Upper lobe of left lung (tissue), 6 donors: ENCODE results near the gene EPB41L3. TPM values are rescaled to one million over a fixed set of nuclear protein-coding genes. Genes with fewer than 3 reads are reported as not detected.

Experiments
- ATAC-seq, 2 donors: fragments of 200-7000 bp; cut with Tn5 transposase; one replicate each; pipeline ENCODE4 v1.9.1; 2022; ENCODE audit warnings: mild to moderate bottlenecking in 2 of 2, moderate library complexity in 2 of 2; ENCODE audit not compliant: low FRiP score in 2 of 2
- DNase-seq, 2 donors: peaks; one replicate each; pipeline ENCODE4 v3.0.0-alpha.2; 2019 to 2020
- H3K27ac ChIP-seq, 4 donors: fragments of 200-600 bp; sonication (generic); one replicate each; pipeline ENCODE4 v1.5.1; 2016 to 2019
- H3K27me3 ChIP-seq, 4 donors: fragments of 200-600 bp; sonication (generic); one replicate each; pipeline ENCODE4 v1.5.1; 2017 to 2019
- H3K36me3 ChIP-seq, 4 donors: fragments of 200-600 bp; sonication (generic); one replicate each; pipeline ENCODE4 v1.5.1; 2016 to 2019
- H3K4me1 ChIP-seq, 4 donors: fragments of 200-600 bp; sonication (generic); one replicate each; pipeline ENCODE4 v1.5.1; 2018 to 2019
- H3K4me3 ChIP-seq, 4 donors: fragments of 200-600 bp; sonication (generic); one replicate each; pipeline ENCODE4 v1.5.1; 2017 to 2019; ENCODE audit warnings: mild to moderate bottlenecking in 2 of 4, moderate library complexity in 1 of 4
- H3K9me3 ChIP-seq, 4 donors: fragments of 200-600 bp; sonication (generic); one replicate each; pipeline ENCODE4 v1.5.1; 2018 to 2019
- EP300 ChIP-seq, 4 donors: sonication (generic); formaldehyde crosslinking; IDR thresholded peaks; one replicate each; pipeline ENCODE4 v1.5.1; 2017; ENCODE audit warnings: antibody characterized with exemption in 4 of 4, control low read depth in 2 of 4
- POLR2A ChIP-seq, 4 donors: fragments of 450-650 bp; IDR thresholded peaks; one replicate each; pipeline ENCODE4 v1.5.1; 2016 to 2017; ENCODE audit warnings: antibody characterized with exemption in 4 of 4, mild to moderate bottlenecking in 2 of 4
- POLR2AphosphoS5 ChIP-seq, 2 donors: sonication (generic); formaldehyde crosslinking; IDR thresholded peaks; one replicate each; pipeline ENCODE4 v1.5.1; 2017; ENCODE audit warnings: antibody characterized with exemption in 2 of 2
- WGBS, 2 donors: methylation state at CpG; one replicate each; pipeline ENCODE4 v1.1.5; 2017 to 2018; 5-methylcytosine and 5-hydroxymethylcytosine counted together
- total RNA-seq, 6 donors: library from RNA; depleted of rRNA in 4 of 6; stranded (reverse); fragments of >200 nt in 4 of 6; gene quantifications; one replicate each; pipeline versions ENCODE4 v1.1.0 to v1.2.1, GENCODE V29; 2016 to 2021
- TF ChIP-seq, protein P1 (sequence below), 6 experiments: fragments of 450-650 bp in 4 of 6; fragments of 200-600 bp in 2 of 6; sonication (generic) in 2 of 6; IDR thresholded peaks; one replicate each; pipeline ENCODE4 v1.5.1; 2016 to 2019; ENCODE audit warnings: antibody characterized with exemption in 6 of 6
- donor health status: DM: no; HTN: no; CAD: no; lungs with moderate emphysema.
- donor health status: DM: no; HTN: yes; CAD: no; lungs with severe emphysema.

The EPB41L3 gene
- total RNA-seq, 6 donors from 2014 or later: 56.4 to 268 (median 85.7) TPM

DNA sequence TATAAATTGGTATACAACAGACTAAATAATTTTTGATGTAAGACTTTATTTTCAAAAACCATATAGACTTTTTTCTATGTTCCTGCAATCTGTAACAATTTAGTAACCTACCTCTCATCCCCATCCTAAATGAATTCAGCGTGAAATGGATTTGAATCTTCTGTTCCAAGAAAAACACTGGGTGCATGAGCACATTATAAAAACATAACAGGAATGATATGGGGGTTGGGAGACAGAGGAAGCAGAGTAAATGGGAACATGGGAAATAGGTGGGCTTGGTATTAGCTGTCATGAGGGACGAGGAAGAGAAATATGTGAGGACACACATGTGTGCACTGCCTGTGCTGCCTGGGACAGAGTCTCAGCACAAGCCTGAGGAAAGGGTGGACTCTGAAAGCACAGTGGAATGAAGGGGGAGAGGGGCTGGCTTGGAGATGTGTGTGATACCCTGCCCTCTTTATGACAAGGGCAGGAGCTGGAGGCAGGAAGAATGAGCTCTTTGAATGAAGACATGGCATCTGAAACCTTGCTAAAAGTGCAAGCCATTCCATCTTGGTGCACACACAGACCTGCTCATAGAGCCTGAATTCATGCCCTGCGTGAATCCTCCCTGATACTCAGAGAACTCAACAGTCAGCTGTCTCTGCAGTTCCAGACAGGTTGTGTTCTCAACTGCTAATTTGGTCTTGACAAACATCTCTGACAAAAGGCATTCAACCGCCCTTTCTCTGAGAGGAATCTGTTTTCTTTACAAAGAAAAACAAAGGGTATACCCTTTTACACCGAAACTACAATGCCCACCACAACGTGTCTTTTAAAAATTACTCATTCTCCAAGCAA, 66.6 kb downstream of the EPB41L3 start:
- no peak for ATAC-seq
- DNase-seq: no peak
- no peaks in the 10 kb centered on the region for H3K36me3 ChIP-seq

DNA sequence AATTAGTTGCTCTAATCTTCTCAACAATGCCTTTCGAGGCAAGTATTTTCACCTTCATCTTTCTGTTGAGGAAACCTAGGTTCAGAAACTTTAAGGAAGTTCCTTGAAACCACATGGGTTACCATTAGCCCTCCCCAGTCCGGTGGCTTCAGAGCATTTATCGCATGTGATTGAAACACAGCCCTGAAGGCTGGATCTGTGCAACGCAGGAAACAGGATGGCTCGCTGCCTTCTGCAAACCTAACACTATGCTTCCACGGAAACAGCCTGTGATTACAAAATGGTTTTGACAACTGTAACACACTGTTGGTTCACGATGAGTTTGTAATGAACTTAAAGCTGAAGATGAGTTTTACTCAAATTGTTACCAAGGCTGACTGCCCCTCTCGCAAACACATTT, 68.5 kb downstream of the EPB41L3 start:
- DNase-seq: peak in 1 of 2 donors; percentile 47
- 27 to 39% methylated on average over 8 of the region's 8 CpGs for WGBS, 2 donors

More for the DNA sequence above, 66.6 kb downstream of the EPB41L3 start:
- no peaks in the 10 kb centered on the region for H3K4me1 ChIP-seq
- no peaks in the 10 kb centered on the region for H3K9me3 ChIP-seq
- no peak overlapping the region for H3K27ac ChIP-seq
- H3K4me3 ChIP-seq: no peak overlapping the region
- 78 to 91% methylated on average over 5 to 6 of the region's 6 CpGs for WGBS, 2 donors
- no peak for TF ChIP-seq EP300 (IDR thresholded peaks at IDR 0.05)
- no peak for TF ChIP-seq POLR2AphosphoS5 (IDR thresholded peaks at IDR 0.05)
- TF ChIP-seq, protein P1, sequence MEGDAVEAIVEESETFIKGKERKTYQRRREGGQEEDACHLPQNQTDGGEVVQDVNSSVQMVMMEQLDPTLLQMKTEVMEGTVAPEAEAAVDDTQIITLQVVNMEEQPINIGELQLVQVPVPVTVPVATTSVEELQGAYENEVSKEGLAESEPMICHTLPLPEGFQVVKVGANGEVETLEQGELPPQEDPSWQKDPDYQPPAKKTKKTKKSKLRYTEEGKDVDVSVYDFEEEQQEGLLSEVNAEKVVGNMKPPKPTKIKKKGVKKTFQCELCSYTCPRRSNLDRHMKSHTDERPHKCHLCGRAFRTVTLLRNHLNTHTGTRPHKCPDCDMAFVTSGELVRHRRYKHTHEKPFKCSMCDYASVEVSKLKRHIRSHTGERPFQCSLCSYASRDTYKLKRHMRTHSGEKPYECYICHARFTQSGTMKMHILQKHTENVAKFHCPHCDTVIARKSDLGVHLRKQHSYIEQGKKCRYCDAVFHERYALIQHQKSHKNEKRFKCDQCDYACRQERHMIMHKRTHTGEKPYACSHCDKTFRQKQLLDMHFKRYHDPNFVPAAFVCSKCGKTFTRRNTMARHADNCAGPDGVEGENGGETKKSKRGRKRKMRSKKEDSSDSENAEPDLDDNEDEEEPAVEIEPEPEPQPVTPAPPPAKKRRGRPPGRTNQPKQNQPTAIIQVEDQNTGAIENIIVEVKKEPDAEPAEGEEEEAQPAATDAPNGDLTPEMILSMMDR (IDR thresholded peaks at IDR 0.05): no peak
- TF ChIP-seq POLR2A (IDR thresholded peaks at IDR 0.05): no peak
- no peaks in the 10 kb centered on the region for H3K27me3 ChIP-seq

DNA sequence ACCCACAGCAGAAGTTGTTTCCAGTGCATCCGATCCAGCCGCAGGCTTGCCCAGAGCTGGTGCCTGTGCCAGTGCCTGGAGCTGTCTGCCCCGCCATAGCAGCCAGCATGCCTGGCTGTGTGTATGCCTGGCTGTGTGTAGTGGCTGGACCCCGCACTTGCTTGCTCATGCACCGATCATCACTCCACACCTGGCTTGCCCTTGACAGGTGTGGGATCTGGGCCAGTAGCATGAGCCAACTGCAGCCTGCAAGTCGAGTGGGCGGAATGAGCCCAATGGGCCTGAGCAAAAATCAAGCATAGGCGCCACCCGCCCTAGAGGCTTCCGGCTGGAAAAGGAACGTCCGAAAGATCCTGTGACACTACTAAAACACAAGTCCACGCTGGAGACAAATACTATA, 74.5 kb downstream of the EPB41L3 start:
- H3K27me3 ChIP-seq: no peaks in the 10 kb centered on the region
- ATAC-seq: no peak
- H3K4me1 ChIP-seq: peaks cover 0 to 4% (median 0%) of the 10 kb centered on the region in 4 donors
- H3K36me3 ChIP-seq: no peaks in the 10 kb centered on the region
- H3K9me3 ChIP-seq: no peaks in the 10 kb centered on the region
- TF ChIP-seq POLR2A (IDR thresholded peaks at IDR 0.05): no peak
- no peak for TF ChIP-seq POLR2AphosphoS5 (IDR thresholded peaks at IDR 0.05)
- TF ChIP-seq EP300 (IDR thresholded peaks at IDR 0.05): no peak
- TF ChIP-seq, protein P1 (IDR thresholded peaks at IDR 0.05): no peak
- DNase-seq: peak in 1 of 2 donors; percentile 34
- H3K4me3 ChIP-seq: no peak overlapping the region
- no peak overlapping the region for H3K27ac ChIP-seq
- 93 to 97% methylated on average over 13 of the region's 13 CpGs for whole genome bisulfite sequencing, 2 donors

More for the DNA sequence above, 68.5 kb downstream of the EPB41L3 start:
- Histone ChIP-seq H3K27me3 (no peaks in the 10 kb centered on the region), H3K9me3 (no peaks in the 10 kb centered on the region), H3K4me3 (no peak overlapping the region), H3K4me1 (no peaks in the 10 kb centered on the region), H3K36me3 (no peaks in the 10 kb centered on the region), H3K27ac (no peak overlapping the region)
- ATAC-seq: peak; percentile 26 to 82
- TF ChIP-seq, protein P1 (IDR thresholded peaks at IDR 0.05): no peak
- no peak for TF ChIP-seq POLR2A (IDR thresholded peaks at IDR 0.05)
- TF ChIP-seq EP300 (IDR thresholded peaks at IDR 0.05): no peak
- no peak for TF ChIP-seq POLR2AphosphoS5 (IDR thresholded peaks at IDR 0.05)

DNA sequence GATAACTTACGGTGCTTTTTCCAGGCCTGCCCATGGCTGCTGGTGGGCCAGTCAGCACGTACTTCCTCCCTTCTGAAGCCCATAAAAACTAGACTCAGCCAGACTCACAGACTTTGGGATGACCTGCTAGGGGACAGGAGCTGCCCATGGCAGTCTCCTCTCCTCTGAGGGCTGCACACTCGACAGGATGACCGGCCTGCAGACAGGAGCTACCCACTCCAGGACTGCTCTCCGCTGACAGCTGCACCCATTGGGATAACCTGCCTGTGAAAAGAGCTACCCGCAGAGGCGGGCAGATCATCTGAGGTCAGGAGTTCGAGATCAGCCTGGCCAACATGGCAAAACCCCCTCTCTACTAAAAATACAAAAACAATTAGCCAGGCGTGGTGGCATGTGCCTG, 75.4 kb downstream of the EPB41L3 start:
- DNase-seq (no peak), ATAC-seq (no peak)
- Histone ChIP-seq H3K27ac (no peak overlapping the region), H3K27me3 (no peaks in the 10 kb centered on the region), H3K9me3 (no peaks in the 10 kb centered on the region), H3K36me3 (no peaks in the 10 kb centered on the region), H3K4me1 (peaks cover 0 to 4% (median 2%) of the 10 kb centered on the region in 4 donors), H3K4me3 (no peak overlapping the region)
- 88 to 98% methylated on average over 4 to 8 of the region's 9 CpGs for WGBS, 2 donors
- TF ChIP-seq POLR2A (IDR thresholded peaks at IDR 0.05) (no peak), POLR2AphosphoS5 (IDR thresholded peaks at IDR 0.05) (no peak), EP300 (IDR thresholded peaks at IDR 0.05) (no peak)
- TF ChIP-seq, protein P1 (IDR thresholded peaks at IDR 0.05): no peak
